Activated T-helper 9 cell treated with anti-CD3 and anti-CD28 coated beads, Interleukin-2, amount 50 U/mL, for 16 hours (primary cell): ENCODE measurements around the gene PXYLP1.
"Not testable (repeated sequence)": the region's sequence is repeated elsewhere in the genome, so short reads cannot be mapped to it uniquely, and the experiment has no call there.

Experiments used
- DNase-seq: peaks from one replicate; pipeline ENCODE4 v3.0.0-alpha.2; 2020; ENCODE audit warnings: low read depth

PXYLP1 gene, protein sequence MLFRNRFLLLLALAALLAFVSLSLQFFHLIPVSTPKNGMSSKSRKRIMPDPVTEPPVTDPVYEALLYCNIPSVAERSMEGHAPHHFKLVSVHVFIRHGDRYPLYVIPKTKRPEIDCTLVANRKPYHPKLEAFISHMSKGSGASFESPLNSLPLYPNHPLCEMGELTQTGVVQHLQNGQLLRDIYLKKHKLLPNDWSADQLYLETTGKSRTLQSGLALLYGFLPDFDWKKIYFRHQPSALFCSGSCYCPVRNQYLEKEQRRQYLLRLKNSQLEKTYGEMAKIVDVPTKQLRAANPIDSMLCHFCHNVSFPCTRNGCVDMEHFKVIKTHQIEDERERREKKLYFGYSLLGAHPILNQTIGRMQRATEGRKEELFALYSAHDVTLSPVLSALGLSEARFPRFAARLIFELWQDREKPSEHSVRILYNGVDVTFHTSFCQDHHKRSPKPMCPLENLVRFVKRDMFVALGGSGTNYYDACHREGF

DNA sequence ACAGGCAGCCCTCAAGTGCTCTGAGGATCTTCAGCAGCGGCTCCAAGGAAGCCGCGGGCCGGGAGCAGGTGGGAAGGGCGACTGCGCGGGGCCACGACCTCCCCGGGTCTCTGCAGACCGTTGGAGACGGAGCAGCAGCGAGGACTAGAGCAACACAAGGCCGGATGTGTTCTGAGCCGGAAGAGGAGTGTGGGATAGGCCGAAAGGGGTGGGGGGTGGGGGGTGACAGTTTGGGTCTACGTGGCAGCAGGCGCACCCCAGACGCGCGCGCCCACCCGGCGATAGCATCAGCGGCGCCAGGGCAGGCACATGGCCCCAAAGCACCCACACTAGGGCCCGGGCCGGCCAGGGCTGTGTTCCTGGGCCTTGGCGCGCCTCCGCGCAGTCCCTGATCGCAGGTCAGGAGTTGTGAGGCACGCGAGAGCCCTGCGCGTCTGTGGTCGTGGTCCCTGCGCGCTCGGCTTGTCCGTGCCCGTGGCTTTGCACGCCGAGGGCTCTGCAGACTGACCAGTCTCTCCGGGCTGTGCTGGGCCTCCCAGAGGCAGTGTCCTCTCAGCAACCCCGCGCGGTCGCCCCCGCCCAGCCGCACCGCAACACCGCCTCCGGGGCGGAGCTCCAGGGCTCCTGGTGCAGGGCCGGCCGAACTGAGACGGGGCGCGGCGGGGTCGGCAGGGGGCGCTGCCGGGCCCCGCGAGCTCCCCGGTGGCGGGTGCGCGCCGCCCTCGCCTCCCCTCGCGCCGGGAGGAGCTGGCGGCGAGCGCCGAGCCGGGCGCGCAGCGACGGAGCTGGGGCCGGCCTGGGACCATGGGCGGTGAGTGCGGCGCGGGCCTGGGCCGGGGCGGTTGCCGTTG is at the start of gene PXYLP1:
PXYLP1 (plus strand) TSS at position 725 of the 851 bp plus-strand sequence. CDS start 28,351 bp downstream, outside the sequence.
- DNase-seq, result peak; percentile 85

DNA sequence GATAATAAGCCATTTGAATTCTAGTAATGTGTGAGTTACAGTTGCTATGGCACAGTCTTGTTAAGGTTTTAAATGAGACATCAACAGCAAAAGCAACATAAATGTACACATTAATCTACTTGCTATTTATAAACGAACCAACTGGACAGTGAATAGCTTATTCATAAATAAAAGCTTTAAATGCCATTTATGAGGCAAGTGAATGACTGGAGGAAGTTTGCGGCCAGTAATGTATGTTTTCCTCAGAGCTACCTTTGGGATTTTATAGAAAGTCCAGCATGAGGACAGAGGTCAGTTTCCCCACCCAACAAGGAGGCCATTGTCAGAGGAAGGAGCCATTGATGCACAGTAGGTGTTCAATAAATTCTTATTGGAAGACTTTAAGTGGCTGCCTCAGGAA is 48.0 kb upstream of the PXYLP1 start:
- no peak for DNase-seq

DNA sequence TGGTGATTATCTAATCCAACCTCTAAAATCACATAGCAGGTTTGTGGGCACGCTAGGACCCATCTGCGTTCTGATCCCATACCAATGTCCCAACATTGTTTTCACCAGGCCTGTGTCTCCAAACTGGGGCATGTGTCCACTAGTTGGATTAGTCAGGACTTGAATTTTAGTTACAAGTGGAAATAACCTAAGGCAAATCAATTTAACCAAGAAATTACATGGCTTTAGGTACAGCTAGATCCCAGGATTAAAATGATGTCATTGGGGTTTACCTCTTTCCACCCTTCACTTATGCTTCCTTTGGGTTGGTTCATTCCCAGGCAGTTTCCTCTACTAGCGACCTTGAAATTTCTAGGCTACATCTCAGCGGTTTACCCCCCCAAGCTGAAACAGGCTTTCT is 47.2 kb upstream of the PXYLP1 start:
- DNase-seq, result no peak

DNA sequence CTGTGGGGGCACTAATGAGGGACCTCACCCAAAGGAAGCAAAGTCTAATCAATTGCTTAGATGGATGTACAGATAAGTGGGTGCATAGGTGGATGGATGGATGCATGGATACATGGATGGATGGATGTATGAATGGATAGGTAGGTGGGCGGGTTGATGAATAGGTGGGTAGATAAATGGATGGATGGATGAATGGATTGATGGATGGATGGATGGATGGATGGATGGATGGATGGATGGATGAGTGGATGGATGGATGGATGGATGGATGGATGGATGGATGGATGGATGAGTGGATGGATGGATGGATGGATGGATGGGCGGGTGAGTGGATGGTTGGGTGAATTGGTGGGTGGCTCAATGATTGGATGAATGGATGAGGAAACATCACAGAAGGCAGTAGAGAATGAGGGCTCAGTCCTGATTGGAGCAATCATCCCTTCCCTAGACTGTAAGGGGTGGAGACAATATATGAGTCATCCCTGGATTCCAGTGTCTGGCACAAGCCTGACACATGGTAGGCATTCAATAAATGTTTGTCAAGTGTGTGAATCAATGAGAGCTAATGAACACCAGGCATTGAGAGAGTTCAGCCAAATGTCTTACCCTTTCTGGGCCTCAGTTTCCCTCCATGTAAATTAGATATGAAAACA is 40.4 kb upstream of the PXYLP1 start:
- no peak for DNase-seq

DNA sequence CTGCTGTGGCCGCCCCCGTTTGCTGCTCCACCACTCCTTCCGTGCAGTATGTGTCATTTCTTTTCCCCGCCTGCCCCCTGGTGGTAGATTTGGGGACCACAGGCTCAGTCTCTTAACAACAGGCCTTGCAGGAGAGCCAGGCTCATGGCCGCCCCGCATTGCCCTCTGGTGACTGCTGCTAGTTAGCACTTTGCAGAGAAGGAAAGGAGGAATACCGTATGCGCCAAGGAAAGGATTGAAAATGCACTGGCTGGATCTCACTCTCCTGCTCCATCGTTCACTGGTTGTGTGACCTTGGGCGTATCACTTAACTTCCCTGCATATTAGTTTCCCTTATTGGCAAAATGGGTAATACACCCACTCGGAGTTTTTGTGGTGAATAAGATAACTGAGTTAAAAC is 39.3 kb upstream of the PXYLP1 start:
- peak; percentile 92 for DNase-seq

DNA sequence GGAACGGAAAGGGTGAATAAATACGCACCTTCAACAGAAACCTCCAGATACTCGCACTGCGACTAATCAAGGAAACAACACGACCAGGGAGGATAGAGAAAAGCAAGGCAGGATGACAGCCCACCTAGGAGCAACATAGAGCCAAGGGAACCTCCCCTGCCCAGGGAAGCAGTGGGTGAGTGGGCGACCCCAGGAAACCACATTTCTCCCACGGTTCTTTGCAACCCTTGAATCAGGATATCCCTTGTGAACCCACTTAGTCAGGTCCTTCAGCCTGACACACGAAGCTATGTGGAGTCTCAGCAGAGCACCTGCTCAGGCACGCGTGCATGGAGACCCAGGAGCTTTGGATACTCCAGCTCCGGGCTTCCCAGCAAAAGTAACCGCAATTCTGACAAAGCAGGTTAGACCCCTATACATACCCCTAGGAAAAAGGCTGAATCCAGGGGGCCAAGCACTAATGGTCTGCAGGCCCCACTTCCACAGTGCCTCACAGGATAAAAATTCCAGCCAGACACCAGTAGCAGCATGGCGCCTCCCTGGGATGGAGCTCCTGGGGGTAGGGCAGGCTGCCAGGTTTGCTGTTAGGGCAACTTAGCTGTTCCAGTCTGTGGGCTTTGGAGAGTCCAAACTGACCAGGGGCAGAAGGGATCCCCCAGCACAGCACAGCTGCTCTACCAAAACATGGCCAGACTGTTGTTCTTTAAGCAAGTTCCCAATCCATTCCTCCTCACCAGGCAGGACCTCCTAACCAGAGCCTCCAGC is 38.4 kb upstream of the PXYLP1 start:
- no peak for DNase-seq

DNA sequence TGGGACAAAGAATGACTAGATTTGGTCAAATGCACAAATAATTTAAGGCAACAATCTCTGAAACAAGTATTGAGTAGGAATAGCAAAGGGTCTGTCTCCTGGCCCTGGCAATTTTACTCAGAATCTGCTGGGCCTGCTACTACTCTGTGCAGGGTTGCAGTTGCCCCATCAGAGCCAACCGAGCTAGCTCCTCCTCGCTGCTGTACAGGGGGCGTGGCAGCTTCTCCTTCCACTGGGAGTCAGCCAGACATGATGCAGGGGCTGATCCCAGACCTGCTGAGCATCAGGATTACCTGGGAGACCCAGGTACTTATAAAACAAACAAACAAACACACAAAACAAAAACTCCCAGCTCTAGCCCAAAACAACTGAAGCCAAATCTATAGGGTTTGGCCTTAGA is 30.5 kb upstream of the PXYLP1 start:
- DNase-seq, result no peak

DNA sequence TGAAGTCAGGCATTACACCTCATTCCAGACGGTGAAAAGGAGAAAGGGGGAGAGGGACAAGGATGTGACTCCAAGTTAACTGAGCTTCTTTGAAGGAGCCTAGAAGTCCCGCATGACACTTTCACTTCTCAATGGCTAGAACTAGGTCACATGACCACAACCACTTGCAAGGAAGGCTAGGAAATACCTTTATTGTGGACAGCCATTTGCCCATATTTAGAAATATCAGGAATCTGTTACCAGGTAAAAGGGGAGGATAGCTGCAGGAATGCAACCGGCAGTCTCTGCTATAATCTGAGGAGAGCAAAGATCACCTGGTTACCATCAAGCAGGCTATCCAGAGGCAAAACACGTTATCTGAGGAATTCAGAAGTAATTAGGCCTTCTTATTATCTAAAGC is 28.9 kb upstream of the PXYLP1 start:
- DNase-seq, result no peak

DNA sequence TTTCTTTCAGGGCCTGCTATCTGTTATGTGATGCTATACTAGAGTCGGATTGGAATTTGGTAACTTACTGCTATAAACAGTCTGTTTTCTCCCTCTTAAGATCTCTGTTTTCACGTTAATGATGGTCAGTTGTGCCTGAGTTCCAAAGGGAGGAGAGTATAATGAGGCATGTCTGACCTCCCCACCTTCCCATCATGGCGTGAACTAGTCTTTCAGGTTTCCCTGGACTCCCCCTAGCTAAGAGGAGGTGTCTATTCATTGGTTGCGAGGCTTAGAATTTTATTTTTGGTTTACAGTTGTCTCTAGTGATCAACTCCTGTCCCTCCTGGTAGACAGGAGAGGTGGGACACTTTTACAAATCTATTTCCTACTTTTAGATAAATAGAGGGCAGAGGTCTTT is 27.8 kb upstream of the PXYLP1 start:
- no peak for DNase-seq

DNA sequence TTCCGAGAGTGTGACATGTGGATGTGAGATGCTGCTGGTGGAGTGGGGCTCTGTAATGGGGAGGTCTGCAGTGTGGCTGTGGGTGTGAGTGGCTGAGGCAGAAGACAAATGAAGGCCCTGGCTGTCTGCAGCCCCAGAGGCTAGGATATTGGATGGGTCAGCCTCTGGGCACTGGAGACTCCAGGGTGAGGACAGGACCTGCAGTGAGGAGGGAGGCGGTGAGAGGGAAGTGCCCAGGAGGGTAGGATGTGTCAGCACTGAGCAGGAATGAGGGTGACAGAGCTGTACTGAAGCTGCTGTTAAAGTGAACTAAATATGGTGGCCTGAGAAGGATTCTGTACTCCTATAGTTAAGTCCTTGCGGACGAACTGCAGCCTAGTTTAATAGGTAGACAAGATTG is 27.3 kb upstream of the PXYLP1 start:
- no peak for DNase-seq

DNA sequence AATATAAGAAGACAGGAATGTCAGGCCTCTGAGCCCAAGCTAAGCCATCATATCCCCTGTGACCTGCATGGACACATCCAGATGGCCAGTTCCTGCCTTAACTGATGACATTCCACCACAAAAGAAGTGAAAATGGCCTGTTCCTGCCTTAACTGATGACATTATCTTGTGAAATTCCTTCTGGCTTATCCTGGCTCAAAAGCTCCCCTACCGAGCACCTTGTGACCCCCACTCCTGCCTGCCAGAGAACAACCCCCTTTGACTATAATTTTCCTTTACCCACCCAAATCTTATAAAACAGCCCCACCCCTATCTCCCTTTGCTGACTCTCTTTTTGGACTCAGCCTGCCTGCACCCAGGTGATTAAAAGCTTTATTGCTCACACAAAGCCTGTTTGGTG is 20.3 kb upstream of the PXYLP1 start:
- DNase-seq, result not testable (repeated sequence)

DNA sequence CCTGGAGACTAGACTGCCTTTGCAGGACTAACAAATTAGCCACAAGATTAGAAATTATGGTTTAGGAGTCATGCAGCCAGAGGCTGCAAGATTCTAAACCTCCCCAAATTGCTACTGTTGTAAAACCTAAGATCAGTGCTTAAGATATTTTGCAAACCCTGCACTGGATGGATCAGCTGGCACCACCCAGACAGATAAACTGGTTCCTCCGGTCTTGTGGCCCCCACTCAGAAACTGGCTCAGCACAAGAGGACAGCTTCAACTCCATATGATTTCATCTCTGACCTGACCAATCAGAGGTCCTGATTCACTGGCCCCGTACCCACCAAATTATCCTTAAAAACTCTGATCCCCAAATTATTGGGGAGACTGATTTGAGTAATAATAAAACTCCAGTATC is 19.5 kb upstream of the PXYLP1 start:
- DNase-seq, result no peak

DNA sequence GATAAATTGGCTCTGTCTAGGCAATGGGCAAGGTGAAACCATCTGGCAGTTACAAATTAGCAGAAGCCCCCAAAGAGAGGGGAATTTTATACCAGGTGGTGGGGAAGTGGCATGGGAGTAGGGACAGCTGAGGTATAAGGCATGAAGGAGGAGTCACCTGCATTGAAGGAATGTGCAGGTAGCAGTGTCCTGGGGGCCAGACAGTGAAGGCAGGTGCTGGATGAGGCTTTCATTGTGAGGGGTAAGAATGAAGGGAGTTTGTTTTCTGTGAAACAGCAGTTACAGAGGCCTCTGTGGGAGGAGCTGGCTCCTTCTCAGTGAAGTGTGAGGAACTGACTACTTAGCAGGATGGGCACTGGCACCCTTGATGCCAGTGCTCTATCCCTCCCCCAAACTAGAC is 19.1 kb upstream of the PXYLP1 start:
- DNase-seq, result no peak

DNA sequence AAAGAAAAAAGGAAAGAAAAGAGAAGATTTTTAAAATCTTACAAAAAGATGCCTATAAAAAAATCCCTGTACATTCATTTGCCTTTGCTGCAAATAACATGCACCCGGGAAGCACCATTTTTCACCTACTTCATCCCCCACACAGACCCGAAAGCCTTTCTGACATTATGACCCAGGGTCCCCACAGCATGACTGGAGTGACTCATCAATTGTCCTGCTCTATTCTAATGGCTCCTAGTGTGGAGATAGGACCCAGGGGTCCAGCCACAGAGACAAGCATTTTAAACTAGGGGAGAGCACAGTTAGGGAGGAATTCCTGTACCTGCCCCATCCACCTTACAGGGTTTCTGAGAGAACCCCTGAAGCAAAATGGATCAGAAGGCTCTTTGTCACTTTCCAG is 14.7 kb upstream of the PXYLP1 start:
- no peak for DNase-seq

DNA sequence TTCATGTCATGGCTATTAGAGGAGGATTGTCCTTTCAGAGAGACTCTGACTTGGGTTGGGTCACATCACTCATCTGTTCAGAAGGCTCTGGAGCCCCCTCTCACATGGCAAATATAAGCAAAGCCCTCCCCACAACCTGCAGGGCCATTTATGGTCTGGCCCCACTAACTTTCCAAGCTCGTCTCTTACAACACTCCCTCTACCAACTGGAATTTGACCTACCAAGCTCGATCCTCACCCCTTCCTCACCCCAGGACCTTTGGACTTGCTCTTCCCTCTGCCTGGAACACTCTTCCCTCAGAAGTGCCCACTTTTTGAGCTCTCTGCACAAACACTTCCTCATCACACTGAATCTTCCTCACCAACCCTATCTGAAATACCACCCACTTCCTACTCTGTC is 14.2 kb upstream of the PXYLP1 start:
- DNase-seq, result no peak

DNA sequence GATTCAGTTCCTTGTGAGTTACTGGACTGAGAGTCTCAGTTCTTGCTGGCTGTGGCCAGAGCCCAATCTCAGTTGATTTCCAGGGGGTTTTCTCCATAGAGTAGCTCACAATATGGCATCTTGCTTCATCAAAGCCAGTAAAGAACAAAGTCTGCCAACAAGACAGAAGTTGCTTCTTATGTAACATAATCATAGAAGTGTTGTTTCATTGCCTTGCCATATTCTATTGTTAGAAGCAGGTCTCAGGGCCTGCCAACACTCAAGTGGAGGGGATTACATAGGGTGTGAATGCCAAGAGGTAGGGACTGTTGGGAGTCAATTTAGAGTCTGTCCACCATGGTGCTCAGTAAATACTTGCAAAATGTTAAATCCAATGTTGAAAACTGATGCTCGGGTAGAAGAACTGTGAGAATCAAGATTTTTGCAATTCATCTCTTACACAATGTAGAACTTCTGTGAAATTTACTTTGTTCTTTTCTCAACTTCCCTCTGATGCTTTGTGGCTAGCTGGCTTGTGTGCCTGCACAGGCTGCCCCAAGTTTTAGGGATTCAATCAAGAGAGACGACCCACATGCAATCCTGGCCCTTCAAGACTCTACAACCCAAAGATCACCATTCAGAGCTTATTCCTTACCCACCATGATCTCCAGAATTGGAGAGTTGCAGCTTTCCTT is 13.3 kb upstream of the PXYLP1 start:
- no peak for DNase-seq

DNA sequence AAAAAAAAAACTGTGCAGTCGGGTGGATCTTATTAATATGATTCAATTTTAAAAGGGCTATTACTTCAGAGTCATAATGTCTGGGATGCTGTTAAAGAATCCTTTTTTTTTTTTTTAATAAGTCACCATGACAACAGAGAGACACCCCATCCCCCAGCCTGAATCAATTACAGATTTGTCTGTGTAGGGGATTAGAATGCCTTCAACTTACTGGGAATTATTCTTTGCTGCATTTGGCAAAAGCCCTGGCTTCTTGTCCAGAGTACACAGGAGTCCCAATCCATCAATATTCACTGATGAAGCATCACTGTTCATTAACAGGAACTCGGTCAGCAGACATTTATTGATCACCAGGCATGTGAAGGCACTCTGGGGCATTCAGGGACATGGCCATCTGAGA is 12.7 kb upstream of the PXYLP1 start:
- DNase-seq, result no peak

DNA sequence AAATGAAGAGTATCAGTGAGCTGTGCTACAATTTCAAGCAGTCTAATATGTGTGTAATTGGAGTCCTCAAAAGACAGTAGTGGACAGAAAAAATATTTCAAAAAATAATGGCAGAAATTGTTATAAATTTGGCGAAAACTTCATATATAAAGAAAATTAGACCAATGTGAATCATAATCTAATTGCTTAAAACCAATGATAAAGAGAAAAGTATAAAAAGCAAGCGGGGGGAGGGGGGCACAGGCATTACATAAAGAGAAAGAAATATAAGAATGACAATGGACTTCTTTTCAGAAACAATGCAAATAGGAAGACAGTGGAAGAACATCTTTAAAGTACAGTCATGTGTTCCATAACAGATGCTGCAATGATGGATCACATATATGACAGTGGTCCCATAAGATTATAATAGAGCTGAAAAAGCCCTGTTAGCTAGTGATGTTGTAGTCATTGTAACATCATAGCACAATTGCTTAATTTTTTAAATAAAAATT is 7.9 kb upstream of the PXYLP1 start:
- DNase-seq, result no peak

DNA sequence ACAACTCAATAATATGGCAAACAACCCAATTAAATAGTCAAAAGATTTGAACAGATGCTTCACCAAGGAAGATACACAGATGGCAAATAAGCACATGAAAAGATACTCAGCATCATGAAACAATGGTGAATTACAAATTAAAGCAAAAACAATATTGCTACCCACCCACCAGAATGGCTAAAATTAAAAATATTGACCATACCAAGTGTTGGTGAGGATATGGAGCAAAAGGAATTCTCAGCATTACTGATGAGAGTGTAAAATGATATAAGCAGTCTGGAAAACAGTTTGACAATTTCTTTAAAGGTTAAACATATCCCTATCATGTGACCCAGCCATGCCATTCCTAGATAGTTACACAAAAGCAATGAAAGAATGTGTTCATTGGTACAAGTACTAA is 5.7 kb upstream of the PXYLP1 start:
- no peak for DNase-seq

DNA sequence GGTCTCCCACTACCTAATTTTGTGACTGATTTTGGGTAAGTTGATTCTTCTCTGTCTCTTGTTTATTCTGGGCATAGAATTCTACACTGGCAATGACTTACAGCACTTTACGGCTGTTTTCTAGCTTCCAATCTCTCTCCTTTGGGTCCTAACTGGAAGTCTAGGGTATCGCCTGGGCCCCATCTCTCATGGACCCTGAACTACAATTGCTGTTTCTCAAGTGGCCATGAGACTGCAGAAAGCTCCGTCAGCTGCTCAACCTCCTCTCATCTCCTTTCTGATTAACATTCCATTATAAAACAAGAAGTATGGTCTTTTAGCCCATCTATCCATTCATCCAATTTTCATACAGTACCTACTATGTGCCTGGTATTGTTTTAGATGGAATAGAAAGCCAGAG is 4.4 kb upstream of the PXYLP1 start:
- DNase-seq, result no peak

DNA sequence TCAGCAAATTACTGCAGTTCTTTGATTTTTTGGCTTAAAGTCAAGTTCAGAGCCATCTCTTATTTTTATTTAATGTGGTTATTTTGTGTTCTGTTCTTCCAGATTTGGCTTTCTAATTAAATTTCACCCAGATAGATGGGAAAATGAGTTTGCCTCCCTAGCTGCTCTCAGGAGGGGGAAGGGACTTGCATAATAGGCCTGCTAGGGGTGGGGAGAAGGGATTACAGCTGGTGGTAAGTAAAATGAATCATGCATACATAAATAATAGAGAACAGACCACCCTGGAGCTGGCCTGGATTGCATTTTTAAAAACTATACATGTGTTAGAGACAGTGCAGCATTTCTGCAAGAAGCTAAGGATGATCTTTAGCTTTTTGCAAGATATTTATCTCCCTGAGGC is 3.9 kb upstream of the PXYLP1 start:
- no peak for DNase-seq
